Measurements from ENCODE around the gene KCNMB2. TPM values are rescaled to one million over a fixed set of nuclear protein-coding genes. Genes with fewer than 3 reads are reported as not detected.

KCNMB2 gene
- total RNA-seq, 1 experiment from 2014 or later: not detected

DNA sequence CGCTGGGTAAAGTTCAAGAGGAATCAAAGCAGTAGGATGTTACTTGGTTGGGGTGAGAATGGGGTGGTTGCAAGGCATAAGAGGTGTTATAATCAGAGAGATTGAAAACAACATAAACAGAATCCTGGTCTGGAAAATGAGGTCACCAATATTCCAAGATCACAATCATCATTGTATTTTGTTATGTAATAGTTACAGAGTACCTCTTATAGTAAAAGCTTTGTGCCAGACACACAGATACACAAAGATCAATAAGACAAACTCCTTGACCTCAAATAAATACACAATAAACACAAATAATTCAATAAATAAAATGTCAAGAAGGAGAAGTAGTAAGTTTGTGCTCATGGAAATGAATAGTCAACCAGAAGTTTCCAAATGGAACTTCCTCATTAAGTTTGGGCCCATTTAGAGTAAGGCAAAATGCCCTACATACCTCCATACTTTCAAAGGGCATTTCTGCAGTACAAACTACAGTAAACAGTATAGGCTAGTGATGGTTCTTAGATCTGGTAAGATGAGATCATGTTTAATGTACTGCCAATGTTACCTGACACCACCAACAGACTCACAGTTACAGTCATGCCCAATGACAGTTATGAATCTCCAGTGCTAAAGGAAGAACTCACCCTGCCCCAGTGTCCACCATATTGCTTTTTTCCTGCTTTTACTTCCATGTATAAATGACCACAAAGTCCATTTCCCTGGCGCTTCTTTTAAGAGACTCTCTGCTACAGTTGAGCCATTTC lies 93.4 kb downstream of the KCNMB2 start:
- peaks cover 6% of the 10 kb centered on the region; the same call in 1 of the 2 replicates for H3K27me3 Mint-ChIP-seq (ENCODE audit: low read depth)
- ChIA-PET CTCF (no interaction called here), POLR2A (no interaction called here)
- DNase-seq (ENCODE audit: low spot score): no peak
- TF ChIP-seq, protein P1, sequence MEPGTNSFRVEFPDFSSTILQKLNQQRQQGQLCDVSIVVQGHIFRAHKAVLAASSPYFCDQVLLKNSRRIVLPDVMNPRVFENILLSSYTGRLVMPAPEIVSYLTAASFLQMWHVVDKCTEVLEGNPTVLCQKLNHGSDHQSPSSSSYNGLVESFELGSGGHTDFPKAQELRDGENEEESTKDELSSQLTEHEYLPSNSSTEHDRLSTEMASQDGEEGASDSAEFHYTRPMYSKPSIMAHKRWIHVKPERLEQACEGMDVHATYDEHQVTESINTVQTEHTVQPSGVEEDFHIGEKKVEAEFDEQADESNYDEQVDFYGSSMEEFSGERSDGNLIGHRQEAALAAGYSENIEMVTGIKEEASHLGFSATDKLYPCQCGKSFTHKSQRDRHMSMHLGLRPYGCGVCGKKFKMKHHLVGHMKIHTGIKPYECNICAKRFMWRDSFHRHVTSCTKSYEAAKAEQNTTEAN (CRISPR knock-in tag; IDR thresholded peaks at IDR 0.05): no peak
- TF ChIP-seq, protein P2, sequence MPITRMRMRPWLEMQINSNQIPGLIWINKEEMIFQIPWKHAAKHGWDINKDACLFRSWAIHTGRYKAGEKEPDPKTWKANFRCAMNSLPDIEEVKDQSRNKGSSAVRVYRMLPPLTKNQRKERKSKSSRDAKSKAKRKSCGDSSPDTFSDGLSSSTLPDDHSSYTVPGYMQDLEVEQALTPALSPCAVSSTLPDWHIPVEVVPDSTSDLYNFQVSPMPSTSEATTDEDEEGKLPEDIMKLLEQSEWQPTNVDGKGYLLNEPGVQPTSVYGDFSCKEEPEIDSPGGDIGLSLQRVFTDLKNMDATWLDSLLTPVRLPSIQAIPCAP (CRISPR knock-in tag; IDR thresholded peaks at IDR 0.05): no peak
- TF ChIP-seq ZNF138 (CRISPR knock-in tag; conservative IDR thresholded peaks at IDR 0.05) (no peak), NFE2L1 (CRISPR knock-in tag; IDR thresholded peaks at IDR 0.05) (no peak), ZNF317 (CRISPR knock-in tag; IDR thresholded peaks at IDR 0.05; ENCODE audit: borderline replicate concordance, low read depth) (no peak), IRF2 (CRISPR knock-in tag; IDR thresholded peaks at IDR 0.05; ENCODE audit: borderline replicate concordance, low read depth) (no peak), ZNF263 (CRISPR knock-in tag; IDR thresholded peaks at IDR 0.05; ENCODE audit: low read depth) (no peak), ZNF396 (CRISPR knock-in tag; IDR thresholded peaks at IDR 0.05; ENCODE audit: borderline replicate concordance) (no peak), ATF1 (CRISPR knock-in tag; IDR thresholded peaks at IDR 0.05) (no peak), ELF4 (CRISPR knock-in tag; IDR thresholded peaks at IDR 0.05; ENCODE audit: low read depth) (no peak), ESRRA (CRISPR knock-in tag; IDR thresholded peaks at IDR 0.05; ENCODE audit: borderline replicate concordance) (no peak), SOX15 (CRISPR knock-in tag; IDR thresholded peaks at IDR 0.05) (no peak)
- TF ChIP-seq, protein P3, sequence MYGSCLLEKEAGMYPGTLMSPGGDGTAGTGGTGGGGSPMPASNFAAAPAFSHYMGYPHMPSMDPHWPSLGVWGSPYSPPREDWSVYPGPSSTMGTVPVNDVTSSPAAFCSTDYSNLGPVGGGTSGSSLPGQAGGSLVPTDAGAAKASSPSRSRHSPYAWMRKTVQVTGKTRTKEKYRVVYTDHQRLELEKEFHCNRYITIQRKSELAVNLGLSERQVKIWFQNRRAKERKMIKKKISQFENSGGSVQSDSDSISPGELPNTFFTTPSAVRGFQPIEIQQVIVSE (CRISPR knock-in tag; IDR thresholded peaks at IDR 0.05; ENCODE audit: borderline replicate concordance): no peak
- TF ChIP-seq, protein P4, sequence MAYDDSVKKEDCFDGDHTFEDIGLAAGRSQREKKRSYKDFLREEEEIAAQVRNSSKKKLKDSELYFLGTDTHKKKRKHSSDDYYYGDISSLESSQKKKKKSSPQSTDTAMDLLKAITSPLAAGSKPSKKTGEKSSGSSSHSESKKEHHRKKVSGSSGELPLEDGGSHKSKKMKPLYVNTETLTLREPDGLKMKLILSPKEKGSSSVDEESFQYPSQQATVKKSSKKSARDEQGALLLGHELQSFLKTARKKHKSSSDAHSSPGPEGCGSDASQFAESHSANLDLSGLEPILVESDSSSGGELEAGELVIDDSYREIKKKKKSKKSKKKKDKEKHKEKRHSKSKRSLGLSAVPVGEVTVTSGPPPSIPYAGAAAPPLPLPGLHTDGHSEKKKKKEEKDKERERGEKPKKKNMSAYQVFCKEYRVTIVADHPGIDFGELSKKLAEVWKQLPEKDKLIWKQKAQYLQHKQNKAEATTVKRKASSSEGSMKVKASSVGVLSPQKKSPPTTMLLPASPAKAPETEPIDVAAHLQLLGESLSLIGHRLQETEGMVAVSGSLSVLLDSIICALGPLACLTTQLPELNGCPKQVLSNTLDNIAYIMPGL (CRISPR knock-in tag; IDR thresholded peaks at IDR 0.05): no peak
- TF ChIP-seq, protein P5, sequence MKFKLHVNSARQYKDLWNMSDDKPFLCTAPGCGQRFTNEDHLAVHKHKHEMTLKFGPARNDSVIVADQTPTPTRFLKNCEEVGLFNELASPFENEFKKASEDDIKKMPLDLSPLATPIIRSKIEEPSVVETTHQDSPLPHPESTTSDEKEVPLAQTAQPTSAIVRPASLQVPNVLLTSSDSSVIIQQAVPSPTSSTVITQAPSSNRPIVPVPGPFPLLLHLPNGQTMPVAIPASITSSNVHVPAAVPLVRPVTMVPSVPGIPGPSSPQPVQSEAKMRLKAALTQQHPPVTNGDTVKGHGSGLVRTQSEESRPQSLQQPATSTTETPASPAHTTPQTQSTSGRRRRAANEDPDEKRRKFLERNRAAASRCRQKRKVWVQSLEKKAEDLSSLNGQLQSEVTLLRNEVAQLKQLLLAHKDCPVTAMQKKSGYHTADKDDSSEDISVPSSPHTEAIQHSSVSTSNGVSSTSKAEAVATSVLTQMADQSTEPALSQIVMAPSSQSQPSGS (CRISPR knock-in tag; IDR thresholded peaks at IDR 0.05; ENCODE audit: borderline replicate concordance, low read depth): no peak
- TF ChIP-seq, protein P6, sequence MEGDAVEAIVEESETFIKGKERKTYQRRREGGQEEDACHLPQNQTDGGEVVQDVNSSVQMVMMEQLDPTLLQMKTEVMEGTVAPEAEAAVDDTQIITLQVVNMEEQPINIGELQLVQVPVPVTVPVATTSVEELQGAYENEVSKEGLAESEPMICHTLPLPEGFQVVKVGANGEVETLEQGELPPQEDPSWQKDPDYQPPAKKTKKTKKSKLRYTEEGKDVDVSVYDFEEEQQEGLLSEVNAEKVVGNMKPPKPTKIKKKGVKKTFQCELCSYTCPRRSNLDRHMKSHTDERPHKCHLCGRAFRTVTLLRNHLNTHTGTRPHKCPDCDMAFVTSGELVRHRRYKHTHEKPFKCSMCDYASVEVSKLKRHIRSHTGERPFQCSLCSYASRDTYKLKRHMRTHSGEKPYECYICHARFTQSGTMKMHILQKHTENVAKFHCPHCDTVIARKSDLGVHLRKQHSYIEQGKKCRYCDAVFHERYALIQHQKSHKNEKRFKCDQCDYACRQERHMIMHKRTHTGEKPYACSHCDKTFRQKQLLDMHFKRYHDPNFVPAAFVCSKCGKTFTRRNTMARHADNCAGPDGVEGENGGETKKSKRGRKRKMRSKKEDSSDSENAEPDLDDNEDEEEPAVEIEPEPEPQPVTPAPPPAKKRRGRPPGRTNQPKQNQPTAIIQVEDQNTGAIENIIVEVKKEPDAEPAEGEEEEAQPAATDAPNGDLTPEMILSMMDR (IDR thresholded peaks at IDR 0.05): no peak
- TF ChIP-seq, protein P7, sequence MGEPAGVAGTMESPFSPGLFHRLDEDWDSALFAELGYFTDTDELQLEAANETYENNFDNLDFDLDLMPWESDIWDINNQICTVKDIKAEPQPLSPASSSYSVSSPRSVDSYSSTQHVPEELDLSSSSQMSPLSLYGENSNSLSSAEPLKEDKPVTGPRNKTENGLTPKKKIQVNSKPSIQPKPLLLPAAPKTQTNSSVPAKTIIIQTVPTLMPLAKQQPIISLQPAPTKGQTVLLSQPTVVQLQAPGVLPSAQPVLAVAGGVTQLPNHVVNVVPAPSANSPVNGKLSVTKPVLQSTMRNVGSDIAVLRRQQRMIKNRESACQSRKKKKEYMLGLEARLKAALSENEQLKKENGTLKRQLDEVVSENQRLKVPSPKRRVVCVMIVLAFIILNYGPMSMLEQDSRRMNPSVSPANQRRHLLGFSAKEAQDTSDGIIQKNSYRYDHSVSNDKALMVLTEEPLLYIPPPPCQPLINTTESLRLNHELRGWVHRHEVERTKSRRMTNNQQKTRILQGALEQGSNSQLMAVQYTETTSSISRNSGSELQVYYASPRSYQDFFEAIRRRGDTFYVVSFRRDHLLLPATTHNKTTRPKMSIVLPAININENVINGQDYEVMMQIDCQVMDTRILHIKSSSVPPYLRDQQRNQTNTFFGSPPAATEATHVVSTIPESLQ (CRISPR knock-in tag; IDR thresholded peaks at IDR 0.05): no peak
- H3K27ac Mint-ChIP-seq: no peak overlapping the region
- H3K4me1 Mint-ChIP-seq: no peaks in the 10 kb centered on the region
- no peak for ATAC-seq
- H3K9me3 Mint-ChIP-seq: peaks cover 25% of the 10 kb centered on the region
- no peak overlapping the region for H3K4me3 Mint-ChIP-seq
- peaks cover 11% of the 10 kb centered on the region for H3K36me3 Mint-ChIP-seq
